ENCODE data around the gene MRPS30. TPM values are rescaled to one million over a fixed set of nuclear protein-coding genes. Genes with fewer than 3 reads are reported as not detected.
"Not testable (repeated sequence)": the region's sequence is repeated elsewhere in the genome, so short reads cannot be mapped to it uniquely, and the experiment has no call there.

Gene MRPS30
- total RNA-seq: 10 to 100 TPM; 37.3 to 54.9 (median 43.4) TPM

- Histone ChIP-seq H3K27me3 (no peaks in the 10 kb centered on the region), H3K4me1 (peaks cover 12 to 31% (median 18%) of the 10 kb centered on the region in 4 donors), H3K27ac (peak within 1 kb of the TSS; percentile 83 to 92 (median 87)), H3K4me3 (peak within 1 kb of the TSS; percentile 84 to 99 (median 92)), H3K36me3 (peaks cover 5 to 24% (median 9%) of the 10 kb centered on the region in 4 donors), H3K9me3 (no peaks in the 10 kb centered on the region)
- TF ChIP-seq EP300 (IDR thresholded peaks at IDR 0.05) (no peak), POLR2AphosphoS5 (IDR thresholded peaks at IDR 0.05) (peak; percentile 64 to 87), CTCF (IDR thresholded peaks at IDR 0.05) (peak in 3 of 6 experiments; percentile 5 to 45 (median 18)), POLR2A (IDR thresholded peaks at IDR 0.05) (peak in 3 of 4 donors; percentile 45 to 72 (median 57))
- DNase-seq: peak; percentile 91 to 92
- WGBS, 2 donors: 0% methylated on average over 20 to 47 of the region's 47 CpGs
- ATAC-seq (ENCODE audit: low FRiP score in 2 of 2): peak; percentile 98 to 99
Measured at GRCh38 chr5:44808435-44809214, at the start of gene MRPS30. Gene MRPS30 (plus strand): TSS chr5:44808947. CDS start chr5:44808963, 16 bp downstream.

- Histone ChIP-seq H3K36me3 (no peaks in the 10 kb centered on the region), H3K4me3 (no peak overlapping the region), H3K4me1 (no peaks in the 10 kb centered on the region), H3K27me3 (no peaks in the 10 kb centered on the region), H3K27ac (no peak overlapping the region), H3K9me3 (no peaks in the 10 kb centered on the region)
- no peak for TF ChIP-seq CTCF (IDR thresholded peaks at IDR 0.05)
- no peak for TF ChIP-seq POLR2AphosphoS5 (IDR thresholded peaks at IDR 0.05)
- no peak for TF ChIP-seq POLR2A (IDR thresholded peaks at IDR 0.05)
- TF ChIP-seq EP300 (IDR thresholded peaks at IDR 0.05): no peak
- DNase-seq (no peak), ATAC-seq (ENCODE audit: low FRiP score in 2 of 2) (no peak)
- WGBS, 2 donors: 66 to 74% methylated on average over 2 of the region's 2 CpGs
Measured at GRCh38 chr5:44769200-44769876, 39.4 kb upstream of the MRPS30 start.

GRCh38 chr5:44769877-44770209 is 38.9 kb upstream of the MRPS30 start:
- 60 to 62% methylated on average over 5 of the region's 5 CpGs for whole genome bisulfite sequencing, 2 donors
- no peak overlapping the region for H3K27ac ChIP-seq
- H3K36me3 ChIP-seq: no peaks in the 10 kb centered on the region
- ATAC-seq (ENCODE audit: low FRiP score in 2 of 2) (no peak), DNase-seq (no peak)
- TF ChIP-seq CTCF (IDR thresholded peaks at IDR 0.05) (no peak), EP300 (IDR thresholded peaks at IDR 0.05) (no peak), POLR2A (IDR thresholded peaks at IDR 0.05) (no peak), POLR2AphosphoS5 (IDR thresholded peaks at IDR 0.05) (no peak)
- H3K4me1 ChIP-seq: no peaks in the 10 kb centered on the region
- no peak overlapping the region for H3K4me3 ChIP-seq
- no peaks in the 10 kb centered on the region for H3K9me3 ChIP-seq
- H3K27me3 ChIP-seq: no peaks in the 10 kb centered on the region

GRCh38 chr5:44770780-44771717 is 37.7 kb upstream of the MRPS30 start:
- WGBS, 2 donors: 56 to 69% methylated on average over 6 of the region's 6 CpGs
- Histone ChIP-seq H3K4me3 (no peak overlapping the region), H3K27ac (no peak overlapping the region), H3K36me3 (no peaks in the 10 kb centered on the region), H3K4me1 (no peaks in the 10 kb centered on the region), H3K27me3 (no peaks in the 10 kb centered on the region), H3K9me3 (no peaks in the 10 kb centered on the region)
- peak in 1 of 2 donors; percentile 53 for ATAC-seq (ENCODE audit: low FRiP score in 2 of 2)
- TF ChIP-seq POLR2AphosphoS5 (IDR thresholded peaks at IDR 0.05) (no peak), POLR2A (IDR thresholded peaks at IDR 0.05) (no peak), CTCF (IDR thresholded peaks at IDR 0.05) (no peak), EP300 (IDR thresholded peaks at IDR 0.05) (no peak)
- no peak for DNase-seq

- not testable (repeated sequence) for H3K36me3 ChIP-seq; H3K4me3 ChIP-seq; H3K9me3 ChIP-seq; H3K4me1 ChIP-seq; H3K27me3 ChIP-seq; H3K27ac ChIP-seq; ATAC-seq (ENCODE audit: low FRiP score in 2 of 2); DNase-seq
- WGBS, 2 donors: 89 to 92% methylated on average over 11 of the region's 11 CpGs
Measured at GRCh38 chr5:44772397-44772796, 36.4 kb upstream of the MRPS30 start.

Measured in upper lobe of left lung (tissue), 6 donors.